H9 (cell line): ENCODE measurements around the gene TMED3. TPM values are rescaled to one million over a fixed set of nuclear protein-coding genes. Genes with fewer than 3 reads are reported as not detected.
A peak's percentile ranks its signal among the peaks of the same experiment; 100 is the strongest.

Experiments used
- DNase-seq: peaks from one replicate; pipeline ENCODE4 v3.0.0-alpha.2; 2017
- H2AFZ ChIP-seq: one replicate; pipeline ENCODE4 v1.6.1; 2013; ENCODE audit warnings: mild to moderate bottlenecking, low read length, control low read depth, moderate library complexity
- H2AK5ac ChIP-seq: 2 replicates; pipeline ENCODE4 v1.6.1; 2013; ENCODE audit warnings: low read length, control low read depth, mixed read lengths; ENCODE audit not compliant: insufficient read length
- H2BK120ac ChIP-seq: one replicate; pipeline ENCODE4 v1.6.1; 2013; ENCODE audit warnings: low read depth, mild to moderate bottlenecking, low read length, control low read depth, inconsistent platforms; ENCODE audit not compliant: poor library complexity, severe bottlenecking
- H2BK12ac ChIP-seq: 2 replicates; pipeline ENCODE4 v1.6.1; 2013; ENCODE audit warnings: low read length, control low read depth, mixed read lengths, low read depth; ENCODE audit not compliant: insufficient read length
- H2BK15ac ChIP-seq: 2 replicates; pipeline ENCODE4 v1.6.1; 2013; ENCODE audit warnings: low read depth, low read length, control low read depth
- H2BK20ac ChIP-seq: one replicate; pipeline ENCODE4 v1.6.1; 2013; ENCODE audit warnings: low read depth, mild to moderate bottlenecking, low read length, control low read depth, inconsistent platforms; ENCODE audit not compliant: poor library complexity, severe bottlenecking
- H2BK5ac ChIP-seq: 2 replicates; pipeline ENCODE4 v1.6.1; 2013; ENCODE audit warnings: low read length, control low read depth, mixed read lengths; ENCODE audit not compliant: insufficient read length
- H3K14ac ChIP-seq: 2 replicates; pipeline ENCODE4 v1.6.1; 2013; ENCODE audit warnings: low read length, control low read depth; ENCODE audit not compliant: insufficient read depth
- H3K18ac ChIP-seq: 2 replicates; pipeline ENCODE4 v1.6.1; 2013; ENCODE audit warnings: low read depth, mild to moderate bottlenecking, mixed read lengths, low read length, control low read depth; ENCODE audit not compliant: insufficient read length
- H3K23ac ChIP-seq: 2 replicates; pipeline ENCODE4 v1.6.1; 2013; ENCODE audit warnings: low read length, control low read depth, mixed read lengths, low read depth; ENCODE audit not compliant: insufficient read length
- H3K23me2 ChIP-seq: 2 replicates; pipeline ENCODE4 v1.6.1; 2013; ENCODE audit warnings: low read depth, mild to moderate bottlenecking, mixed read lengths, low read length, control low read depth; ENCODE audit not compliant: insufficient read length, poor library complexity, severe bottlenecking
- H3K27ac ChIP-seq: 2 replicates; pipeline ENCODE4 v1.5.1; 2013; ENCODE audit warnings: low read length, control low read depth, mixed read lengths, low read depth; ENCODE audit not compliant: insufficient read length
- H3K27me3 ChIP-seq: 2 replicates; pipeline ENCODE4 v1.6.1; 2013; ENCODE audit warnings: low read length, control low read depth, inconsistent platforms; ENCODE audit not compliant: insufficient read depth
- H3K4ac ChIP-seq: 2 replicates; pipeline ENCODE4 v1.6.1; 2013; ENCODE audit warnings: low read depth, mild to moderate bottlenecking, control low read depth, inconsistent platforms, low read length, moderate library complexity
- H3K4me1 ChIP-seq: 2 replicates; pipeline ENCODE4 v1.6.1; 2013; ENCODE audit warnings: low read length, control low read depth, inconsistent platforms; ENCODE audit not compliant: insufficient read depth
- H3K4me2 ChIP-seq: 2 replicates; pipeline ENCODE4 v1.6.1; 2013; ENCODE audit warnings: low read length, control low read depth, mixed read lengths; ENCODE audit not compliant: insufficient read length, insufficient read depth
- H3K56ac ChIP-seq: 2 replicates; pipeline ENCODE4 v1.6.1; 2013; ENCODE audit warnings: low read depth, mild to moderate bottlenecking, mixed read lengths, low read length, control low read depth; ENCODE audit not compliant: insufficient read length
- H3K79me1 ChIP-seq: 2 replicates; pipeline ENCODE4 v1.6.1; 2013; ENCODE audit warnings: low read depth, mild to moderate bottlenecking, moderate library complexity, low read length, control low read depth, inconsistent platforms; ENCODE audit not compliant: insufficient read depth, poor library complexity, severe bottlenecking
- H3K79me2 ChIP-seq: 2 replicates; pipeline ENCODE4 v1.6.1; 2013; ENCODE audit warnings: low read length, control low read depth, inconsistent platforms; ENCODE audit not compliant: insufficient read depth
- H3K9ac ChIP-seq: 2 replicates; pipeline ENCODE4 v1.6.1; 2013; ENCODE audit warnings: low read length, control low read depth, mixed read lengths; ENCODE audit not compliant: insufficient read length; ENCODE audit errors: extremely low read depth
- H3K9me3 ChIP-seq: one replicate; pipeline ENCODE4 v1.6.1; 2013; ENCODE audit warnings: low read depth, low read length, inconsistent platforms; ENCODE audit not compliant: control insufficient read depth
- H3T11ph ChIP-seq: one replicate; pipeline ENCODE4 v1.6.1; 2013; ENCODE audit warnings: mild to moderate bottlenecking, low read length, control low read depth, inconsistent platforms
- H4K20me1 ChIP-seq: one replicate; pipeline ENCODE4 v1.6.1; 2013; ENCODE audit not compliant: control insufficient read depth, insufficient read length, insufficient read depth
- H4K5ac ChIP-seq: 2 replicates; pipeline ENCODE4 v1.6.1; 2013; ENCODE audit warnings: low read depth, mild to moderate bottlenecking, mixed read lengths, low read length, control low read depth; ENCODE audit not compliant: insufficient read length
- H4K8ac ChIP-seq: replicated peaks from 2 replicates; pipeline ENCODE4 v1.6.1; 2013; ENCODE audit warnings: low read length, control low read depth, mixed read lengths, low read depth; ENCODE audit not compliant: insufficient read length
- H4K91ac ChIP-seq: 2 replicates; pipeline ENCODE4 v1.6.1; 2013; ENCODE audit warnings: low read depth, mild to moderate bottlenecking, moderate library complexity, mixed read lengths, low read length, control low read depth; ENCODE audit not compliant: insufficient read length
- H3K27ac Mint-ChIP-seq, 3 experiments: 2 replicates in 2 of 3; 3 replicates in 1 of 3; pipeline ENCODE4 v1.8.0; 2020 to 2021; ENCODE audit warnings: mixed read lengths in 3 of 3, mild to moderate bottlenecking in 1 of 3, moderate library complexity in 1 of 3
- H3K27me3 Mint-ChIP-seq: 2 replicates; pipeline ENCODE4 v1.8.0; 2021; ENCODE audit warnings: low read depth, mild to moderate bottlenecking, moderate library complexity, mixed read lengths
- H3K36me3 Mint-ChIP-seq, 3 experiments: 2 replicates in 2 of 3; 3 replicates in 1 of 3; pipeline ENCODE4 v1.8.0; 2020 to 2021; ENCODE audit warnings: low read depth in 3 of 3, mixed read lengths in 3 of 3; ENCODE audit not compliant: insufficient read depth in 1 of 3
- H3K4me1 Mint-ChIP-seq, 2 experiments: 2 replicates each; pipeline ENCODE4 v1.8.0; 2020; ENCODE audit warnings: mixed read lengths in 2 of 2
- H3K4me3 Mint-ChIP-seq, 2 experiments: 2 replicates in 1 of 2; 3 replicates in 1 of 2; pipeline ENCODE4 v1.8.0; 2020 to 2021; ENCODE audit warnings: mild to moderate bottlenecking in 2 of 2, mixed read lengths in 2 of 2, moderate library complexity in 1 of 2
- H3K9me3 Mint-ChIP-seq, 2 experiments: 2 replicates in 1 of 2; 3 replicates in 1 of 2; pipeline ENCODE4 v1.8.0; 2020; ENCODE audit warnings: mild to moderate bottlenecking in 2 of 2, mixed read lengths in 2 of 2, moderate library complexity in 1 of 2
- WGBS: extraction: QIAGEN DNeasy Blood & Tissue Kit; methylation state at CpG from one replicate; pipeline ENCODE4 v1.1.7; 2013; ENCODE audit warnings: missing lambda C conversion rate, low lambda C conversion rate, mixed read lengths; ENCODE audit not compliant: insufficient read length; ENCODE audit errors: extremely low coverage; 5-methylcytosine and 5-hydroxymethylcytosine counted together
- total RNA-seq: library from RNA; stranded (reverse); gene quantifications from 2 replicates; pipeline ENCODE4 v1.2.1, GENCODE V29; 2021
- TF ChIP-seq, protein P1 (sequence below): fragments of 200-600 bp; sonication (generic); conservative IDR thresholded peaks from 3 replicates; pipeline ENCODE4 v1.8.0; 2021; ENCODE audit warnings: antibody characterized with exemption, mild to moderate bottlenecking

Gene TMED3
- total RNA-seq, 1 experiment from 2014 or later = 46.4 TPM

DNA sequence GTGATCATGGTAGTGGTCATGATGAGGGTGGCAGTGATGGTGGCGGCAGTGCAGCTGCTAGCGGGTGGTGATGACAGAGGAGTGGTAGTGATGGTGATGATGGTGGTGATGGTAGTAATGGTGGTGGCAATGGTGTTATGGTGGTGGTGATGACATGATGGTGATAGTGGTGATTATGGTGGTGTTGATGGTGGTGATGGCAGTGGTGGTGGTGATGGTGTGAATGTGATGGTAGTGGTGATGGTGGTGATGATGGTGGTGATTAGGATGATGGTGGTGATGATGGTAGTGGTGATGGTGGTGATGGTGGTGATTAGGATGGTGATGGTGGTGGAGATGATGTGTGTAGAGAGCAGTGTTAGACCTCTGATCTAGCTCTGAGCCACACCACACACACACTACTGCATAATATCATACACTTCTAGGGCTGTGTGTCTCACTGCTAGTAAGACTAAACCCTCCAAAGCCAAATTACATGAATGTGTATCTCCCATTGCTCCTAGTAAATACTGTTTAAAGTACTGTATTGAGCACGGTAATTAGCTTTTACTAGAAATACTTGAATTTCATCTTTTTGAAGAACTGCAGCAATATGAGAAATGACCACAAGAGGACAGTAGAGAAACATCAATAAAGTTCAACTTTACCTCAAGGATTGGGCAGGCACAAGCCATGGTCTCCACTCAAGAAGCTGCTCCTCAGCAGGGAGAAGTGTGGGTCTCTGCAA lies 28.8 kb downstream of the TMED3 start:
- WGBS = no CpG with 5 or more reads among the region's 3 CpGs
- H3K36me3 Mint-ChIP-seq = peaks cover 4 to 10% (median 10%) of the 10 kb centered on the region in 3 experiments; a peak in 5 of 7 replicates
- no peak overlapping the region for H3K56ac ChIP-seq
- H2BK5ac ChIP-seq = no peak overlapping the region
- no peak overlapping the region for H3K4me2 ChIP-seq
- H3K4ac ChIP-seq = no peak overlapping the region
- no peaks in the 10 kb centered on the region for H3K23me2 ChIP-seq
- no peak overlapping the region for H4K91ac ChIP-seq
- H4K8ac ChIP-seq = no peak overlapping the region
- no peak overlapping the region for H2BK20ac ChIP-seq
- no peak overlapping the region for H3K18ac ChIP-seq
- no peak for DNase-seq
- H3K9me3 Mint-ChIP-seq = peaks cover 11% of the 10 kb centered on the region in 2 experiments
- H3K4me1 Mint-ChIP-seq = no peaks in the 10 kb centered on the region
- no peak overlapping the region for H2AFZ ChIP-seq
- no peaks in the 10 kb centered on the region for H3K9me3 ChIP-seq
- H3K4me1 ChIP-seq = no peaks in the 10 kb centered on the region
- no peaks in the 10 kb centered on the region; the same call in 1 of the 2 replicates for H3K79me2 ChIP-seq
- H3K14ac ChIP-seq = no peak overlapping the region
- no peak overlapping the region for H3K9ac ChIP-seq
- no peak overlapping the region for H2BK120ac ChIP-seq
- H4K5ac ChIP-seq = no peak overlapping the region
- no peak overlapping the region; a peak in 1 of 7 replicates for H3K27ac Mint-ChIP-seq
- no peaks in the 10 kb centered on the region for H4K20me1 ChIP-seq
- H2BK12ac ChIP-seq = no peak overlapping the region
- H3T11ph ChIP-seq = no peak overlapping the region
- no peaks in the 10 kb centered on the region for H3K79me1 ChIP-seq
- no peak overlapping the region for H3K4me3 Mint-ChIP-seq
- H3K27me3 Mint-ChIP-seq = no peaks in the 10 kb centered on the region
- no peak overlapping the region for H3K27ac ChIP-seq
- TF ChIP-seq, protein P1, sequence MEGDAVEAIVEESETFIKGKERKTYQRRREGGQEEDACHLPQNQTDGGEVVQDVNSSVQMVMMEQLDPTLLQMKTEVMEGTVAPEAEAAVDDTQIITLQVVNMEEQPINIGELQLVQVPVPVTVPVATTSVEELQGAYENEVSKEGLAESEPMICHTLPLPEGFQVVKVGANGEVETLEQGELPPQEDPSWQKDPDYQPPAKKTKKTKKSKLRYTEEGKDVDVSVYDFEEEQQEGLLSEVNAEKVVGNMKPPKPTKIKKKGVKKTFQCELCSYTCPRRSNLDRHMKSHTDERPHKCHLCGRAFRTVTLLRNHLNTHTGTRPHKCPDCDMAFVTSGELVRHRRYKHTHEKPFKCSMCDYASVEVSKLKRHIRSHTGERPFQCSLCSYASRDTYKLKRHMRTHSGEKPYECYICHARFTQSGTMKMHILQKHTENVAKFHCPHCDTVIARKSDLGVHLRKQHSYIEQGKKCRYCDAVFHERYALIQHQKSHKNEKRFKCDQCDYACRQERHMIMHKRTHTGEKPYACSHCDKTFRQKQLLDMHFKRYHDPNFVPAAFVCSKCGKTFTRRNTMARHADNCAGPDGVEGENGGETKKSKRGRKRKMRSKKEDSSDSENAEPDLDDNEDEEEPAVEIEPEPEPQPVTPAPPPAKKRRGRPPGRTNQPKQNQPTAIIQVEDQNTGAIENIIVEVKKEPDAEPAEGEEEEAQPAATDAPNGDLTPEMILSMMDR = peak; percentile 86
- no peaks in the 10 kb centered on the region for H3K27me3 ChIP-seq
- no peak overlapping the region for H2AK5ac ChIP-seq
- no peak overlapping the region for H2BK15ac ChIP-seq
- no peak overlapping the region for H3K23ac ChIP-seq
